Sciatic nerve (tissue), 2 donors: ENCODE results near the gene SIX4. TPM values are rescaled to one million over a fixed set of nuclear protein-coding genes. Genes with fewer than 3 reads are reported as not detected.

Source experiments
- ATAC-seq: fragments of 200-7000 bp; cut with Tn5 transposase; one replicate; pipeline ENCODE4 v1.9.1; 2020; ENCODE audit warnings: mild to moderate bottlenecking, moderate library complexity
- DNase-seq: peaks from one replicate; pipeline ENCODE4 v3.0.0-alpha.2; 2020; ENCODE audit warnings: low spot score
- intact Hi-C: fragments of 100-400 bp; cut with DNase I; formaldehyde crosslinking; loops from one replicate; pipeline ENCODE4 v1.14.2; 2022
- total RNA-seq: library from RNA; stranded (reverse); fragmentation: NEBNext Ultra II Directional; extraction: Animal tissue kit (Norgen Biotek cat#: 25700); gene quantifications from one replicate; pipeline ENCODE4 v1.2.1, GENCODE V29; 2021
- donor health status: DM: no; HTN: no; CAD: no.
- donor health status: DM: no; HTN: no; CAD: no.

Gene SIX4
- total RNA-seq, 1 donor from 2014 or later: 2.2 TPM

DNA sequence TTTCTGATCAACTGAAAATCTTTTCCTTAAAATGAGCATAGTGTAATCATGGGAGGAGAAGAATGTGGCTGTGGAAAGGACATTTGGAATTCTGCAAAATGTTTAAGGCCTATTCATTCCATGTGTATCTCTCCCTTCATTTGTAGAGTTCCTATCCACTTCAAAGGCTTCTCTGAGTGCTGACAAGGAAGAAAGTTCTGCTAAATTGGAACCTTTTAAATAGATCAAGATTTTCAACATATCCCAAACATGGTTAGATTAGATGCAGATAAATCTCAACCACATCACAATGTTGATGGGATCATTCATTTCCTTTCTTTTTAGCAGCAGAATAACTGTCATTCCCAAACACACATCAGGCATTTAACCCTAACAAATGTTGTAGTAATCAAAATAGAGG lies 46.5 kb downstream of the SIX4 start:
- intact Hi-C loops: no loop called here
- DNase-seq: no peak
- ATAC-seq: no peak

DNA sequence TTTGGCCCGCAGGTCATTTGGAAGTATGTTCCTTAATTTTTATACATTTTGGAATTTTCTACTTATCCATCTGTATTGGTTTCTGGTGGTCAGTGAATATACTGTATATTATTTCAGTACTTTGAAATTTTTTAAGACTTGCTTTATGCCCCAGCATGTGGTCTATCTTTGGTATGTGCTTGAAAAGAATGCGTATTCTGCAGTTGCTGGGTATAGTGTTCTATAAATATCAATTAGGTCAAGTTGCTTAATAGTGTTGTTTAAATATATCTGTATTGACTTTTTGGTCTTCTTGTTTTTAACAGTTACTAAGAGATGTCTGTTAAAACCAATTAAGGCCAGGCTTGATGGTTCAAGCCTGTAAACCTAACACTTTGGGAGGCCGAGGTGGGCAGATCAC lies 53.2 kb downstream of the SIX4 start:
- ATAC-seq (no peak), DNase-seq (no peak)
- intact Hi-C loops: no loop called here

DNA sequence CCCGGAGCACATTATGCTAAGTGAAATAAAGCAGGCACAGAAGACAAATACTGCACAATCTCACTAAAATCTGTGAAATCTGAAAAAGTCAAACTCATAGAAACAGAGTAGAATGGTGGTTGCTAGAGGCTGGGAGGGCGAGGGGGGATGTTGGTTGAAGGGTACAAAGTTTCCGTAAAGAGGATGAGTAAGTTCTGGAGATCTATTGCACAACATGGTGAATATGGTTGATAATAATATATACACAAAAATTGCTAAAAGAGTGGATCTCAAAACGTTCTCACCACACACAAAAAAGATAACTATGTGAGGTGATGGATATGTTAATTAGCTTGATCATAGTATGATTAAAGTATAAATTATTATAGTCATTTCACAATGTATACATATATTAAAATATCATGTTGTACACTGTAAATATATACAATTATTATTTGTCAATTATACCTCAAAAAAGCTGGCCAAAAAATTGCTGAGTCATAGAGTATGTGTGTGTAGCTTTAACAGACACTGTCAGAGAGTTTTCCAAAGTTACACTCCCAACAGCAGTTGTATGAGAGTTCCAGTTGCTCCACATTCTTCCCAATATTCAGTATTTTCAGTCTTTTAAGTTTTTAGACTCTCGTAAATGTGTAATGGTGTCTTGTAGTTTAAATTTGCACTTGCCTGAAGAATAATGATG lies 55.6 kb downstream of the SIX4 start:
- no peak for ATAC-seq

DNA sequence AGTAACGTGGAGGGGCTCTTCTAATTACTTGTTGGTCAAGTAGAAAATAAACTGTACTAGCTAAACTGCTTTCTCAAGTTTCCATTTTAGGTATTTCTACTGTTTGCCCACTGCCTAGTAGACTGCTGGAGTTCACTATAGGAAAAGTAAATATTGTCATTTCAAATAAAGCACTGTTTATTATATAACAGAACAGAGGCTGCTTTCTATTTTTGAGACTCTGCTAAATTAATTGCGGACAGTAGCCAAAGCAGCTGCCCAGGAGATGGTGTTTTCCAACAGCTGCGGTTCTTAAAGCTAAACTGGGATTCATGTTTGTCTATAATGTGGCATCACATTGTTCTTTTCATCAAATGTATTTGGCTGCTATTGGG lies 59.0 kb downstream of the SIX4 start:
- intact Hi-C loops: no loop called here
- DNase-seq (no peak), ATAC-seq (no peak)

More for the DNA sequence above, 55.6 kb downstream of the SIX4 start:
- no peak for DNase-seq
- intact Hi-C loops: no loop called here

DNA sequence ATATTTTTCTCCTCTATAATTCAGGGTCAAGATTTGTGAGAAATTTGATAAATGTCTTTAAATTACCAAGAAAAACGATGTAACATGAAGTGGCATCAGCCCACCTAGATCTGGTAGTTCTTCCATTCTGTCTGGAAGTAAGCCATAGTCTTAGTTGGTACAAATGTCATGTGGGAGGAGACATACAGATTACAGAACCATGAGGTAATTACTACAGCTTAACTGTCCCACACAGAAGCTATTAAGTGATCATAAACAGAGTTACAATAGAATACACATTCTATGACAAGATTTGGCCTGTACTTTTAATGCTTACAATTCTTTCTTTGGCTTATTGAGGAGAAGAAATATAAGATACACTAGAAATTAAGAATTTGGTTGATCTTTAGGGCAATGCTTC lies 61.2 kb downstream of the SIX4 start:
- no peak for DNase-seq
- intact Hi-C loops: no loop called here

DNA sequence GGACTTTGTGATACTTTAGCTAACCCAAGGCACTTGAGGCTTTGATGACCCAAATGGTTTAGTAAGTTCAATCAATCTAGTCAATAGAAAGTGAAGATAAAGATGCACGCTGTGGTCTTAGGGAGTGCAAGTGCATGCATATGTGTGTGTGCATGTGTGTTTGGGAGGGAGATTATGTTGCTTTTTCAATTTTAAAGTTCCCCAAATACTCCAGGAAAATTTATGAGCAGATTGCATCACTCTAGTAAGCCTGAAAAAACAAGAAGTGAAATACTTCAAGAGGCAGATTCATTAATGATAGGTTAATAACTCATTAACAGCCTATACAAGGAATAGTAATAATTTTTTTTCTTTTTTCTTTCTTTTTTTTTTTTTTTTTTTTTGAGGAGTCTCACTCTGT lies 62.4 kb downstream of the SIX4 start:
- no peak for ATAC-seq

More for the DNA sequence above, 61.2 kb downstream of the SIX4 start:
- no peak for ATAC-seq

More for the DNA sequence above, 62.4 kb downstream of the SIX4 start:
- intact Hi-C loops: no loop called here
- DNase-seq: no peak

Other genes starting within 250 kb of the SIX4 start
- 4.4 TPM for gene C14orf39, start 238.3 kb downstream of the SIX4 start, total RNA-seq
- gene SIX6, start 215.2 kb downstream of the SIX4 start, total RNA-seq: not detected
- gene SIX1, start 74.9 kb downstream of the SIX4 start, total RNA-seq: 5.2 TPM
- 39.9 TPM for gene MNAT1, start 10.4 kb upstream of the SIX4 start, total RNA-seq